Nephron progenitor cell (in vitro differentiated cells): ENCODE data around the gene F7.
"Not testable (repeated sequence)": the region's sequence is repeated elsewhere in the genome, so short reads cannot be mapped to it uniquely, and the experiment has no call there.

Source experiments
- DNase-seq: peaks from one replicate; pipeline ENCODE4 v3.0.0; 2021
- H3K27ac Mint-ChIP-seq: 2 replicates; pipeline ENCODE4 v1.8.0; 2021; ENCODE audit warnings: mild to moderate bottlenecking, moderate library complexity, mixed read lengths
- H3K27me3 Mint-ChIP-seq: 2 replicates; pipeline ENCODE4 v1.8.0; 2021; ENCODE audit warnings: mild to moderate bottlenecking, low read depth, mixed read lengths; ENCODE audit not compliant: poor library complexity
- H3K36me3 Mint-ChIP-seq: 2 replicates; pipeline ENCODE4 v1.8.0; 2021; ENCODE audit warnings: low read depth, mixed read lengths
- H3K4me1 Mint-ChIP-seq: 2 replicates; pipeline ENCODE4 v1.8.0; 2021; ENCODE audit warnings: mixed read lengths
- H3K4me3 Mint-ChIP-seq: 2 replicates; pipeline ENCODE4 v1.8.0; 2021; ENCODE audit warnings: mild to moderate bottlenecking, moderate library complexity, mixed read lengths
- H3K9me3 Mint-ChIP-seq: 2 replicates; pipeline ENCODE4 v1.8.0; 2021; ENCODE audit warnings: mild to moderate bottlenecking, moderate library complexity, mixed read lengths
- TF ChIP-seq, protein P1 (sequence below): fragments of 200-600 bp; sonication (generic); IDR thresholded peaks from 2 replicates; pipeline ENCODE4 v1.5.0; 2021; ENCODE audit warnings: antibody characterized with exemption

F7 gene

GRCh38 chr13:113102727-113103126 is 2.9 kb upstream of the F7 start:
- Mint-ChIP-seq H3K4me1 (peaks cover 11% of the 10 kb centered on the region), H3K36me3 (peaks cover 7% of the 10 kb centered on the region), H3K27me3 (peaks cover 16% of the 10 kb centered on the region), H3K9me3 (no peaks in the 10 kb centered on the region), H3K4me3 (no peak overlapping the region), H3K27ac (no peak overlapping the region)
- no peak for DNase-seq
- TF ChIP-seq, protein P1, sequence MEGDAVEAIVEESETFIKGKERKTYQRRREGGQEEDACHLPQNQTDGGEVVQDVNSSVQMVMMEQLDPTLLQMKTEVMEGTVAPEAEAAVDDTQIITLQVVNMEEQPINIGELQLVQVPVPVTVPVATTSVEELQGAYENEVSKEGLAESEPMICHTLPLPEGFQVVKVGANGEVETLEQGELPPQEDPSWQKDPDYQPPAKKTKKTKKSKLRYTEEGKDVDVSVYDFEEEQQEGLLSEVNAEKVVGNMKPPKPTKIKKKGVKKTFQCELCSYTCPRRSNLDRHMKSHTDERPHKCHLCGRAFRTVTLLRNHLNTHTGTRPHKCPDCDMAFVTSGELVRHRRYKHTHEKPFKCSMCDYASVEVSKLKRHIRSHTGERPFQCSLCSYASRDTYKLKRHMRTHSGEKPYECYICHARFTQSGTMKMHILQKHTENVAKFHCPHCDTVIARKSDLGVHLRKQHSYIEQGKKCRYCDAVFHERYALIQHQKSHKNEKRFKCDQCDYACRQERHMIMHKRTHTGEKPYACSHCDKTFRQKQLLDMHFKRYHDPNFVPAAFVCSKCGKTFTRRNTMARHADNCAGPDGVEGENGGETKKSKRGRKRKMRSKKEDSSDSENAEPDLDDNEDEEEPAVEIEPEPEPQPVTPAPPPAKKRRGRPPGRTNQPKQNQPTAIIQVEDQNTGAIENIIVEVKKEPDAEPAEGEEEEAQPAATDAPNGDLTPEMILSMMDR: no peak

DNA sequence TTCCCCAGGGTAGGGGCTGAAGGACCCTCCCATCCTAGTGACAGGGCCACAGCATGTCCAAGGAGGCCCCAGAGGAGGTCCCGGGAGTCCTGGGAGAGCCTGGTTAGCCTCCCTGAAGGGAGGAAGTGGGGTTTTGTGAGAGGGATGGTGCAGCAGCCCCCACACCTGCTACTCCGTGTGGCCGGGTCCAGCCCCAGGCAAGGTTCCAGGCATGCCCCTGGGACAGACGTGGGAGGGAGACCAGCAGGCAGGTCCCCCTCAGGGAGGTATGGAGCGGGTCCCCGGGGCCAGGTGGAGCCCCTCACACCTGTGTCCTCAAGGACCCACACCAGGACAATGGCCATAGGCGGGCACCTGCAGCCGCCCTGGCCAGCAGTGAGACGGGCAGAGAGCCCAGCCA is 1.9 kb upstream of the F7 start:
- Mint-ChIP-seq H3K36me3 (peaks cover under 1% of the 10 kb centered on the region), H3K4me1 (peaks cover 11% of the 10 kb centered on the region), H3K4me3 (no peak overlapping the region), H3K27ac (no peak overlapping the region), H3K27me3 (peaks cover 16% of the 10 kb centered on the region), H3K9me3 (no peaks in the 10 kb centered on the region)
- no peak for DNase-seq
- TF ChIP-seq, protein P1: no peak

DNA sequence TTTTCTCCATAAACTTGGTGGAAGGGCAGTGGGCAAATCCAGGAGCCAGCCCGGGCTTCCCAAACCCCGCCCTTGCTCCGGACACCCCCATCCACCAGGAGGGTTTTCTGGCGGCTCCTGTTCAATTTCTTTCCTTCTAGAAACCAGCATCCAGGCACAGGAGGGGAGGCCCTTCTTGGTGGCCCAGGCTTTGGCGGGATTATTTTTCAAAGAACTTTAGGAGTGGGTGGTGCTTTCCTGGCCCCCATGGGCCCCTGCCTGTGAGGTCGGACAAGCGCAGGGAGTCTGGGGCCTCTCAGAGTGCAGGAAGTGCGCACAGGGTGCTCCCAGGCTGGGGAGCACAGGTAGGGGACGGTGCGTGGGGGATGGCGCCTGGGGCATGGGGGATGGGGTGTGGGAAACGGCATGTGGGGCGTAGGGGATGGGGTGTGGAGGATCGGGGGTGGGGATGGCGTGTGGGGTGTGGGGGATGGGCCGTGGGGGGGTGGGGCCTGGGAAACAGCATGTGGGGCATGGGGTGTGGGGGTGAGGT is 396 bp downstream of the F7 start:
- Mint-ChIP-seq H3K4me1 (peaks cover 11% of the 10 kb centered on the region), H3K27me3 (peaks cover 25% of the 10 kb centered on the region), H3K9me3 (peaks cover 6% of the 10 kb centered on the region), H3K4me3 (no peak overlapping the region), H3K36me3 (no peaks in the 10 kb centered on the region), H3K27ac (no peak overlapping the region)
- TF ChIP-seq, protein P1: no peak
- DNase-seq: no peak

DNA sequence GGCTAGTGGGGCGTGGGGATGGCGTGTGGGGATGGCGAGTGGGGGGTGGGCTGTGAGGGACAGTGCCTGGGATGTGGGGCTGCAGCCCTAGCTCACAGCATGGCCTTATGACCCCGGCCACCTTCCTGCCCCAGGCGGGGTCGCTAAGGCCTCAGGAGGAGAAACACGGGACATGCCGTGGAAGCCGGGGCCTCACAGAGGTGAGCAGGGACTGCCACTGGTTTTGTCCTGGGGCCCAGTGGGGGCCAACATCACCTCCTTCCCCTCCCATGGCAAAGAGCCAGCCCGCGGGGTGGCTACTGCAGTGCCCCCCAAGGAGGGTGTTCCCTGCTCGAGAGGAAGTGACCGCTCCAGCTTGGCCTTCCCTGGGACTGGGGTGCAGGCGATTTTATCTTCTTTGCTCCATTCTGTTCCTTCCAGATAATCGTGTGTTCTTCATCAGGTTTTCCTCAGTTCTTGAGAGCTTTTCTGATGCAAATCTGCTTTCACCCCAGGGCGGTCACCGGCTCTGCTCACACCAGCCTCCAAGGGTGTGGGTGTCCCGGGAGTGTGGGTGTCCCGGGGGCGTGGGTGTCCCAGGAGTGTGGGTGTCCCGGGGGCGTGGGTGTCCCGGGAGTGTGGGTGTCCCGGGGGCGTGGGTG is 1.2 kb downstream of the F7 start:
- Mint-ChIP-seq H3K9me3 (peaks cover 6% of the 10 kb centered on the region), H3K27me3 (peaks cover 27% of the 10 kb centered on the region), H3K27ac (no peak overlapping the region), H3K4me1 (peaks cover 11% of the 10 kb centered on the region), H3K4me3 (no peak overlapping the region), H3K36me3 (no peaks in the 10 kb centered on the region)
- TF ChIP-seq, protein P1: no peak
- no peak for DNase-seq

DNA sequence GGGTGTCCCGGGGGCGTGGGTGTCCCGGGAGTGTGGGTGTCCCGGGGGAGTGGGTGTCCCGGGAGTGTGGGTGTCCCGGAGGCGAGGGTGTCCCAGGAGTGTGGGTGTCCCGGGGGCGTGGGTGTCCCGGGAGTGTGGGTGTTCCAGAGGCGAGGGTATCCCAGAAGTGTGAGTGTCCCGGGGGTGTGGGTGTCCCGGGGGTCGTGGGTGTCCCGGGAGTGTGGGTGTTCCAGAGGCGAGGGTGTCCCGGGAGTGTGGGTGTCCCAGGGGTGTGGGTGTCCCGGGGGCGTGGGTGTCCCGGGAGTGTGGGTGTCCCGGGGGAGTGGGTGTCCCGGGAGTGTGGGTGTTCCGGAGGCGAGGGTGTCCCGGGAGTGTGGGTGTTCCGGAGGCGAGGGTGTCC is 2.9 kb downstream of the F7 start:
- peaks cover 27% of the 10 kb centered on the region for H3K27me3 Mint-ChIP-seq
- not testable (repeated sequence) for H3K36me3 Mint-ChIP-seq, DNase-seq, H3K9me3 Mint-ChIP-seq, H3K4me3 Mint-ChIP-seq, H3K27ac Mint-ChIP-seq
- H3K4me1 Mint-ChIP-seq: peaks cover 11% of the 10 kb centered on the region

DNA sequence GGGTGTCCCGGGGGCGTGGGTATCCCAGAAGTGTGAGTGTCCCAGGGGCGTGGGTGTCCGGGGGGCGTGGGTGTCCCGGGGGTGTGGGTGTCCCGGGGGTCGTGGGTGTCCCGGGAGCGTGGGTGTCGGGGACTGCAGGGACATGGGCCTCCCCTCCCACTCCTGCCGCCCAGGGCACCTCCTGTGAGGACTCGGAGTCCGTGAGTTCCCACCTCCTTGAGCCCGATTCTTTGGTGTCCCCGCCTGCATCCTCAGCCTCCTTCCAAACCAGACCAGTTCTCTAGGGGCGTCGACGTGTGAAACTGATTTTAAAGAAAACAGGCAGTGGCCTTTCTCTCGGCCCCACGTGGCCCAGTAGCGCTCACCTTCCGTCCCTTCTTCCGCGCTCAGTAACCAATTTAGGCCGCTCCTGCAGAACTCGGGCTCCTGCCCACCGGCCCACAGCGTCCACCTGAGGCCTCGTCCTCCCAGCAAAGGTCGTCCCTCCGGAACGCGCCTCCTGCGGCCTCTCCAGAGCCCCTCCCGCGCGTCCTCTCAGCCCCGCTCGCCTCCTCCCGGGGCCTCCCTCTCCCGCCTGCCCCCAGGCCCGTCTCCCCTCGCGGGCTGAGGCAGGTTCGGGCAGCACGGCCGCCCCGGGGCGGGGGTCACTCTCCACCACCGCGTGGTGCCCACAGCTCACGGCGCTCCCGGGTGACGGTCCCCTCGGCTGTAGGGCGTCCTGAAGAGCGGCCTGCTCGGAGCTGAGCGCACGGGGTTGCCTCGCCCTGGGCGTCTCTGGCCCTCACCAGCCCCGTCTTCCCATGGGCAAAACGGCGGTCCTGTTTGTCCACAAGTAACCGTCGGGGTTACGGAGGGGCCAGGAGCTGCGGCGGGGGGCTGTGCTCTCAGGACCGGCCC is 3.8 kb downstream of the F7 start:
- Mint-ChIP-seq H3K27me3 (peaks cover 27% of the 10 kb centered on the region), H3K9me3 (peaks cover 9% of the 10 kb centered on the region), H3K36me3 (no peaks in the 10 kb centered on the region), H3K27ac (no peak overlapping the region), H3K4me1 (peaks cover 7% of the 10 kb centered on the region), H3K4me3 (peak overlapping the region; percentile 54)
- TF ChIP-seq, protein P1: no peak
- DNase-seq: peak; percentile 39
